Thyroid gland (tissue), 4 donors: ENCODE measurements around the gene SLC25A45. TPM values are rescaled to one million over a fixed set of nuclear protein-coding genes. Genes with fewer than 3 reads are reported as not detected.
A peak's percentile ranks its signal among the peaks of the same experiment; 100 is the strongest.

ENCODE experiments used
- DNase-seq, 2 donors: peaks; one replicate each; pipeline ENCODE4 v3.0.0-alpha.2; 2019
- H3K27ac ChIP-seq, 3 donors: fragments of 200-600 bp; sonication (generic); 1 replicate in 2 of 3; 2 replicates in 1 of 3; pipeline ENCODE4 v1.5.1; 2016 to 2019; ENCODE audit warnings: mild to moderate bottlenecking in 1 of 3, moderate library complexity in 1 of 3
- H3K27me3 ChIP-seq: fragments of 200-600 bp; sonication (generic); one replicate; pipeline ENCODE4 v1.5.1; 2019
- H3K36me3 ChIP-seq, 2 donors: fragments of 200-600 bp; sonication (generic); one replicate each; pipeline ENCODE4 v1.5.1; 2016 to 2019
- H3K4me1 ChIP-seq, 2 donors: fragments of 200-600 bp; sonication (generic); one replicate each; pipeline ENCODE4 v1.5.1; 2017 to 2019
- H3K4me3 ChIP-seq, 3 donors: fragments of 200-600 bp; sonication (generic); replicated peaks in 1 of 3; 1 replicate in 2 of 3; 2 replicates in 1 of 3; pipeline ENCODE4 v1.5.1; 2016; ENCODE audit warnings: mild to moderate bottlenecking in 1 of 3
- H3K9me3 ChIP-seq: fragments of 200-600 bp; sonication (generic); one replicate; pipeline ENCODE4 v1.5.1; 2017
- CTCF ChIP-seq, 6 experiments: fragments of 200-600 bp in 3 of 6; fragments of 450-650 bp in 3 of 6; sonication (generic) in 3 of 6; IDR thresholded peaks; one replicate each; pipeline ENCODE4 v1.5.1; 2016 to 2019; ENCODE audit warnings: antibody characterized with exemption in 6 of 6, mild to moderate bottlenecking in 2 of 6, inconsistent platforms in 1 of 6, moderate library complexity in 1 of 6
- POLR2A ChIP-seq, 2 donors: fragments of 450-650 bp; IDR thresholded peaks; one replicate each; pipeline ENCODE4 v1.6.1; 2017; ENCODE audit warnings: antibody characterized with exemption in 2 of 2, mild to moderate bottlenecking in 2 of 2, moderate library complexity in 1 of 2
- WGBS, 2 donors: methylation state at CpG; one replicate each; pipeline ENCODE4 v1.1.5; 2017; 5-methylcytosine and 5-hydroxymethylcytosine counted together
- intact Hi-C: fragments of 100-400 bp; cut with DNase I; formaldehyde crosslinking; loops from one replicate; pipeline ENCODE4 v1.15.1; 2023
- total RNA-seq, 4 donors: library from RNA; depleted of rRNA; stranded (reverse); fragments of >200 nt; gene quantifications; one replicate each; pipeline ENCODE4 v1.2.3, GENCODE V29; 2016

Gene SLC25A45
- total RNA-seq, 4 donors from 2014 or later, result 13.0 to 28.0 (median 20.9) TPM

- DNase-seq, result peak; percentile 97 to 98
- 1% methylated on average over 29 to 32 of the region's 40 CpGs for WGBS, 2 donors
- H3K27me3 ChIP-seq, result no peaks in the 10 kb centered on the region
- intact Hi-C loops, result no loop called here
- peak within 1 kb of the TSS; percentile 66 to 94 (median 85) for H3K4me3 ChIP-seq
- peak within 1 kb of the TSS; percentile 98 to 100 (median 100) for H3K27ac ChIP-seq
- TF ChIP-seq POLR2A (IDR thresholded peaks at IDR 0.05), result peak; percentile 99 to 100
- TF ChIP-seq CTCF (IDR thresholded peaks at IDR 0.05), result no peak
- H3K36me3 ChIP-seq, result peaks cover 37 to 51% of the 10 kb centered on the region in 2 donors
- no peaks in the 10 kb centered on the region for H3K9me3 ChIP-seq
- peaks cover 31% of the 10 kb centered on the region in 2 donors for H3K4me1 ChIP-seq
Observed at GRCh38 chr11:65422633-65423515, 40.4 kb upstream of the SLC25A45 start, which contains the start of gene NEAT1. TSS of gene NEAT1 (plus strand) at chr11:65422798.

GRCh38 chr11:65421794-65422632 is 39.6 kb upstream of the SLC25A45 start:
- Histone ChIP-seq H3K27ac (peak overlapping the region; percentile 98 to 100 (median 100)), H3K4me3 (peak overlapping the region; percentile 66 to 94 (median 85)), H3K27me3 (no peaks in the 10 kb centered on the region), H3K36me3 (peaks cover 31 to 43% of the 10 kb centered on the region in 2 donors), H3K4me1 (peaks cover 39% of the 10 kb centered on the region in 2 donors), H3K9me3 (no peaks in the 10 kb centered on the region)
- TF ChIP-seq POLR2A (IDR thresholded peaks at IDR 0.05) (peak; percentile 79 to 84), CTCF (IDR thresholded peaks at IDR 0.05) (peak in 1 of 6 experiments; percentile 16)
- DNase-seq, result peak; percentile 97 to 99
- intact Hi-C loops, result no loop called here
- WGBS, 2 donors, result 1 to 2% methylated on average over 21 to 59 of the region's 68 CpGs

- Histone ChIP-seq H3K27me3 (no peaks in the 10 kb centered on the region), H3K4me1 (peaks cover 47 to 48% of the 10 kb centered on the region in 2 donors), H3K27ac (peak overlapping the region; percentile 98 to 100 (median 100)), H3K9me3 (no peaks in the 10 kb centered on the region), H3K36me3 (peaks cover 23 to 34% of the 10 kb centered on the region in 2 donors), H3K4me3 (peak overlapping the region in 2 of 3 donors; percentile 36 to 85)
- WGBS, 2 donors, result 5 to 14% methylated on average over 11 to 15 of the region's 15 CpGs
- DNase-seq, result peak; percentile 96
- intact Hi-C loops, result no loop called here
- TF ChIP-seq POLR2A (IDR thresholded peaks at IDR 0.05) (peak; percentile 38 to 81), CTCF (IDR thresholded peaks at IDR 0.05) (no peak)
Observed at GRCh38 chr11:65420979-65421793, 38.7 kb upstream of the SLC25A45 start.

GRCh38 chr11:65420506-65420905 is 38.1 kb upstream of the SLC25A45 start:
- intact Hi-C loops, result no loop called here
- no peaks in the 10 kb centered on the region for H3K27me3 ChIP-seq
- no peak for DNase-seq
- no peaks in the 10 kb centered on the region for H3K9me3 ChIP-seq
- H3K36me3 ChIP-seq, result peaks cover 16 to 28% of the 10 kb centered on the region in 2 donors
- TF ChIP-seq CTCF (IDR thresholded peaks at IDR 0.05), result no peak
- no peak for TF ChIP-seq POLR2A (IDR thresholded peaks at IDR 0.05)
- H3K27ac ChIP-seq, result peak overlapping the region; percentile 98 to 100 (median 100)
- peak overlapping the region in 1 of 3 donors; percentile 85 for H3K4me3 ChIP-seq
- peaks cover 53 to 54% of the 10 kb centered on the region in 2 donors for H3K4me1 ChIP-seq
- 77 to 91% methylated on average over 2 of the region's 2 CpGs for WGBS, 2 donors
